ENCODE data around the gene MARF1. TPM values are rescaled to one million over a fixed set of nuclear protein-coding genes. Genes with fewer than 3 reads are reported as not detected.
"Not testable (repeated sequence)": the region's sequence is repeated elsewhere in the genome, so short reads cannot be mapped to it uniquely, and the experiment has no call there.

Gene MARF1
- total RNA-seq, 1 donor from 2014 or later = 15.3 TPM

DNA sequence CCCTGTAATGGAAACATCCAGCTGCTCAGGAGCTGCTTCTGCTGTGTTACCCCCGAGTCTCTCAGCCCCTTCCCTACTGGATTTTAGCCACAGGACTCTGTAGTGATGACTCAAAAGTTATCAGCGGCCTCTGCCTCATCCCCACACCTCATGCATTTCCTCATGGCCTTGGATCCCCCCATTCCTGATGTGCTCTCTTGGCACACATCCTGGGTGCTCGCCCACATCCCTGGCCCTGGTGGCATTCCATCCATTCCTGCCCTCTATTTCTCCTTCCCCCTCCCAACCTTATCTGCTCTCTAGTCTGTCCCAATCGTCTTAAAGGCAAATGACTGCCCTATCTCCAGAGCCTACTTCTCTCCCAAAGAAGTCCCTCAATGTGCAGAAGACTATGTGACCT, 24.6 kb downstream of the MARF1 start:
- no peak for DNase-seq

DNA sequence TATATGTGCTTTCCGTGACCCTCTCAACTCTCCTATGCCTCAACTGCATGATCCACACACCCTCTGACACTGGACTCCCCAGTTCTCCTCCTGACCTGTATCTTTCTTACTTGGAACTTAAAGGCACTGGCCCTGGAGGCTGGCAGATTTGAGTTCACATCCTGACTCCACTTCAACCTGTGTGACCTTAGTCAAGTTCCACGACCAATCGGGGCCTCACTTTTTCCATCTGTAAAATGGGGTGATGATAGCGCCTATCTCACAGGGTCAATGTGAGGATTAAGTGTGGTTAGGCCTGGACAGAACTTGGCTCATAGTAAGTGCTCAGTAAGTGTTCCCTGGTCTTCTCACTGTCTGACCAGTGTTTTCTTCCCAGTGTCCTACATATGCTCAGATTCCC, 25.1 kb downstream of the MARF1 start:
- no peak for DNase-seq

DNA sequence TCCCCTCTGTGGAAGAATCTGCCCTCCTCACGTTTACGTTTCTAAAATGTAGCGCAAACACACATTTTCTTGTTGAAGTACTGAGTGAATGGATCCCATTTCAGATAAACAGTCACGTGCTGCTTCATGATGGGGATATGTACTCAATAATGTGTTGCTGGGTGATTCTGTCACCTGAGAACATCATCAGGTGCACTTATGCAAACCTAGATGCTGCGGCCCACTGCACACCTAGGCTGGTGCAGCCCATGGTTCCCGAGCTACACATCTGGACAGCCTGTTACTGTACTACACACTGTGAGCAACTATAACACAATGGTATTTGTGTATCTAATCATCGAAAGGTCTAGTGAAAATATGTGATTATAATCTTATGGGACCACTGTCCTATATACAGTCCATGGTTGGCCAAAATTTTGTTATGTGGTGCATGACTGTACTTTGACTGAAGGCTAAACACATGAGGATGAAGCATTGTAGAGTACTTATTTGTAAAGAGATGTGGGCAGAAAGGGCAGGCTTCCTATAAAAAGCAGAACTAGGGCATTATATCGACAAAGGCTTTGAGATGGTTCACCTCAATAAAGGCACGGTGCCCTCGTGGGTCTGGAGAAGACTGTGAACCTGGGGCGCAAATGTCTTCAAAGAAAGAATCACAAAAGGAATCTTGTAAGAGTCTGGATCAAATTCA, 26.3 kb downstream of the MARF1 start:
- DNase-seq = no peak

DNA sequence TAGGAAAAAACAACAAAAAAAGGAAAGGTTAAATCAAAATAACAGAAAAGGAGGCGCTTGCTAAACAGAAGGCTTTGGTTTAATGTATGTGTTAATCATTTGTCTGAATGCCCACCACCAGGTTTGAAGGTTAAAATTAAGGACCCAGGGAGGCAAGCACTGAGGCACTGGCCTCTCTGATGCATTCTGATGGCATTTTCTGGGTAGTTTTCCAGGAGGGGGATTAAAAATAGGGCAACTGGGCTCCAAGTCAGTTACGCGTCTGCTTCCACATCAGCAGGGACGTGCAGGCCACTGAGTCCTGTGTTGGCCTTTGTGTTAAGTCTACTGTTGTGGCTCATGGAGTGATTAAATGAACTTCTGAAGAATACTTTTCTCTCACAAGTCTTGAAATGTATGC, 26.9 kb downstream of the MARF1 start:
- no peak for DNase-seq

DNA sequence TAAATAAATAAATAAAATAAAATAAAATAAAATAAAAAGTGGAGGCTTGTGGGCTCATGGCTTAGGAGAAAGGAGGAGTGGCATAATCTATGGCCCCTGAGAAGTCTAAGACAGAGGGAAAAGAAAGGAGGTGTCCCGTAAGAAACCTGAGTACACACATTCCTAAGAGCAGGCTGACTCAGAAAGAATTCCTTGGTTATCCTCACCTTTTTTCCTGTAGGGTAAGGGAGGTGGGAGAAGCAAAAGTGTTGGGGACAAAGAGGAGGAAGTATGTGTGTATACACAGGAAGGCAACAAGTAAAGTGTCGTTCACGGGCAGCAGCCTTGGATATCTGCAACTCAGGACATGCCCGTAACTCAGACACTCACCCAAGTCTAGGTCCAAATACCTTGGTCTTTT, 29.3 kb downstream of the MARF1 start:
- DNase-seq = no peak

DNA sequence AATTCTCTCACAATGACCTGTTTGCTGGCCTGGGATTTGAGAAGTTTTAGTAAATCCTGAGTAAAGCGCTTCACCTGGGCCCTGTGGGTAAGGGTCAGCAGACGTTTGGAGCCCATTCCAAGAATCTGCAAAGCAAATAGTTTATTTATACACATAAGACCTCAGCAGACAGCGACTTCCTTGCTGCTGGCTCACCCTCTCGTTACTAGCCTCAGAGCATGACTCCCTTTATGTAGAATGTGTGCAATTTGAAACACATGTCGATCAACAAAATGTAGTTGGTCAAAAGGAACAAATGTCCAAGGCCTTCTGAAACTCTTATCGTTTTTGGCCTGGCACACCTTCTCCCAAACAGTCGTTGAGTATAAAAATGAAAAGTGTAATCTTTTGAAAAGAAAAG, 31.3 kb downstream of the MARF1 start:
- DNase-seq = no peak

DNA sequence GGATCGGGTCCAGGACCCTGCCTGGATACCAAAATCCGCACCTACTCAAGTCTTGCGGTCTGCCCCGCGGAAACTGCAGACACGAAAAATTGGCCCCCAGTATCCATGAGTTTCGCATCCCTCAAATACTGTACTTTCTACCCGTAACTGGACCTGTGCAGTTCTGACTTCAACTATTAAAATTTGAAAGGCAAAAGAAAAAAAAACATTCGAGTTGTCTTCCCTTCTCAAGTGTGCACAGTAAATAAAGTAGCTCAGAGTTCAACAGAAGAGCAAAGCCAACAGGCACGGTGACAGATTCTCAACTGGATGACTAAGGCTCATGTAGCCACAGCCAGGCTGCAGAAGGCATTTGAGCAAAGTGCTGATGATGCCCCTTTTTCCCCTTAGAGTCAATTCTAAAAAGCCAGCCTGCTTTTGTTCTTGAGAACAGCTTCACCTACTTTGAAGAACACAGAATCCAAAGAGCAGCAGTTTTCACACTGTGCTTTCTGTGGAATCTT, 32.5 kb downstream of the MARF1 start:
- no peak for DNase-seq

DNA sequence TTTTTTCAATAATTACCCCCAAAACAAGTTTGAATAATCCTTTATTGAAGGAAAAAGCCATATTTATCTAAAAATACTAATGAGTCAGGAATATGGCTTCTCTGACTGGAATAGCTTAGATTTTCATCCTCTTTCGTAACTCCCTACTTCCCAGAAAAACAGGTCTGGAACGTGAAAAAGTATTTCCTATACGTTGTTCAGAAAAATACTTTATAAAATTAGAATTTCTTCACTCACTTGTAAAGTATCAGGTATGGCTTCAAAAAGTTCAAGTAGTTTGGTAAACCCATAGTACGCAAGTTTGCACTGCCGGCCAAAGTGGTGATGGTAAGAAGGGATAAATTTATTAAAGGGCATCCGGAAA, 33.7 kb downstream of the MARF1 start:
- no peak for DNase-seq

DNA sequence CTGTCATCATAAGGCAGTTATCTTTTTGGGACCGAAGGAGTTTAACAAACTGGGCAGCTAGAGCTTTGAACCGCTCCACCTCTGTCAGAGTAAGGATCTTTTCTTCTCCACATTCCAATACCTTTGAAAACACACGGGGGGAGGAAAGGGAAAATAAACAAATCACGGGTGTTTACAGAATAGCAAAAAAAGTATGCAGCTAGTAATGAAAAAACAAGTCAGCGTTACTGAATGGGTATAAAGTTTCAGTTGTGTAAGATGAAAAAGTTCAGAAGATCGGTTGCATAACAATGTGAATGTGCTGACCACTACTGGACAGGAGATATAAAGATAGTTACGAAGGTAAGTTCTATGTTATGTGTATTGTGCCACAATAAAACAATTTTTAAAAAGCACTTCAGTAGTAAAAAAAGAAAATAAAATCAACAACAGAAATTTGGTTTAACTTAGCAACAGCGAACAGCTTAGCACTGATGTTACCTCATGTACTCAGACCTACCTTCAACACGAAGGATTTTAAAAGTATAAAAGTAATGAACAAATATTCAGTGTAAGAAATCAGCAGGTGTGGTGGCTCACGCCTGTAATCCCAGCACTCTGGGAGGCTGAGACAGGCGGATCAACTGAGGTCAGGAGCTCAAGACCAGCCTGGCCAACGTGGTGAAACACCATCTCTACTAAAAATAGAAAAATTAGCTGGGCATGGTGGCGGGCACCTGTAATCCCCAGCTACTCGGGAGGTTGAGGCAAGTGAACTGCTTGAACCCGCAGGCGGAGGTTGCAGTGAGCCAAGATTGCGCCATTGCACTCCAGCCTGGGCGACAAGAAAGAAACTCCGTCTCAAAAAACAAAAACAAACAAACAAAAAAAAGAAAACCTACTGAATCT, 34.3 kb downstream of the MARF1 start:
- DNase-seq = no peak

DNA sequence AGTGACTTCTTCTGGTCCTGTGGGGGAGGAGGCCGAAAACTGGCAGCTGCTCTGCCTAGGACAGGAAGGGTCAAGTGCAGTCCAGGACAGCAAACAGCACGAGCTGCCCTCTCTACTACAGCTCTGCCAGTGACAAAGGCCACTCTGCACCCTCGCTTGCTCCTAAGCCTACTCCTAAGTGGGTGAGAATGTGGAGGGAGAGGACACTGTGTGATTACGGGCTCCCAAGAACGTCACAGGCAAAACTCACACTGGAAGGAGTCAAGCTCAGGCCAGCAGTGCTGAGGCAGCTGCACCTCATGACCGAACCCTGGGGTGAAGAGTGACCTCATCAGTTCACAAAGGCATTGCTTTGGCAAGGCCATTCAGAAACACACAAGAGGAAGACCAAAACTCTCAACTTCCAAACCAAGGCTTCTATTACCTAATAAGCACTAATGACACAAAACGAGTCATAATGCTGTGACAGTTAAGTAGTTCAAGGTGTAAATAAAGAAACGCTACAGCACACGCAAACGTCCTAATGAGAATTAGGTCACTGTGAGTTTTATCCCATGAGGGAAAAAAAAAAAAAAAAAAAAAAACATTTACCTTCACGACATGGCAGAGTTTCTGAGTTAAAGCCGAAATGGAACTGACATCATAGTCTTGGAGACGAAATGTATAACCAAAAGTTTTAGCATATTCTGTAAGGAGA, 35.1 kb downstream of the MARF1 start:
- peak; percentile 12 for DNase-seq

DNA sequence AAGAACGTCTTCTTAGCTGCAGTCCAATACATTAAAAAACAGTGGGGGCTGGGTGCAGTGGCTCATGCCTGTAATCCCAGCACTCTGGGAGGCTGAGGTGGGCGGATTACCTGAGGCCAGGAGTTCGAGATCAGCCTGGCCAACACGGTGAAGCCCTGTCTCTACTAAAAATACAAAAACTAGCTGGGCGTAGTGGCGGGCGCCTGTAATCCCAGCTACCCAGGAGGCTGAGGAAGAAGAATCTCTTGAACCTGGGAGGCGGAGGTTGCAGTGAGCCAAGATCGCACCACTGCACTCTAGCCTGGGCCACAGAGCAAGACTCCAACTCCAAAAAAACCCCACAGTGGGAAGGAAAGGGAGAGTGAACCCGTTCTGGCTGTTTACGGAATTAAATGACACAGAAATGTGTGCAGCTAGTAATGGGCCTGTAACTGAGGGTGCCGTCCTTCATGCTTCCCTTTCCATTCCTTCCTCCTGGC, 35.7 kb downstream of the MARF1 start:
- DNase-seq = not testable (repeated sequence)

DNA sequence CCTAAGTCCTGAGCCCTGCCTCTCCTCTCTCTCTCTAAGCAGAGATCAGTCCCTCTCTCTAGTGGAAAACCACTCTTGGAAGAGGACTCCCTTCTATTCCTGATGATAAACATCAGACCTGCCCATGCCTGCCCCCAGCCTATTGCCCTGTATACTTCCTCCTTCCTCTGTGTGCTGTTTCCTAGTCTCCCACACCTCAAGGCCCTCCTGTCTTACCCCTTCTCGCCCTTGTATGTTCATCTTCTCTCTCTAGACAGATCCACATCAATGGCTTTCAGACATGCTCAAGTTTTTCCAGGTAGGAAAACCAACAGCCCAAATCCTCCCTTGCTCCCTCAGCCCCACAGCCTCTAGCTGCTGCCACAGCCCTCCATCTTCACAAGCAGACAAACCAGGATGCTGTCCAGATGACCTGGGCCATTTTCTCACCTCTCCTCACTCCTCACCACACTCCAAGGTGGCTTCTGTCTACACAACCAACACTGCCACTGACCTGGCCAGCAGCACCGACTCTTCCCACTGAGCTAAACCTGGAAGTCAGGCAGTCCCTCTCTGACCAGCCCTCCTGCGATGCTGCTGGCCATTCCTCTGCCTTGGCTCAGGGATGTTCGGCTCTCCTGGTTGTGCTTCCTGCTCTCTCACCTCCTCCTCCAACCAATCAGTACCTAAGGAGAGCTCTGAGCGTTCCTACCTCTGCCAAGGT, 36.3 kb downstream of the MARF1 start:
- DNase-seq = no peak

DNA sequence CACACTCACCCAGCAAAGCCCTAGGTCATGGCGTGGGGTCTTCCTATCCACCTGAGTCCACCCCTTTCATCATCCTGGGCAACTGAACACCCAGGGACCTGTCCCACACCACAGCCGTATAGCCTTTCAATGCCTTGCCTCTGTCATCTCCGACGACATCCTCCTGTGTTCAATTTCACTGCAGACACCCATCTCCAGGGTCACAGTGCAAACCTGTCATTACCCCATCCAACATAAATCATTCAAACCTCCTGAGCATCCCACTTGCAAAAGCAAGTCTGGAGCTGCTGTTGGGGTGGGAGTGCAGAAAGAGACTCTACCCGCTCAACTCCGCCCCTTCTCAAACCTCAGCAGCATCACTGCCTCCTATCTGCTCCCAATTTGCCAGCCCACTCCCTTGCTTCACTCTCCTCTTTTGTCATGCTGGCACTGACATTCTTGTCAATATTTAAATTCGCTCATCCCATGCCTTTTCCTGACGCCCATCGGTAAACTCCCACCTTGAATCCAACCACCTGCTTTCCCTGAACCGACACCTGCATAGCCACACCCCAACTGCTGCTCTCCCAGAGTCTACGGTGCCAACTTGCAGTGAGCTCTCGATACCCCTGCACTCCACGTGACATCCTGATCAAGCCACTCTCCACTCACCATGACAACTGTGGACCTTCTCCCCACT, 37.0 kb downstream of the MARF1 start:
- no peak for DNase-seq

DNA sequence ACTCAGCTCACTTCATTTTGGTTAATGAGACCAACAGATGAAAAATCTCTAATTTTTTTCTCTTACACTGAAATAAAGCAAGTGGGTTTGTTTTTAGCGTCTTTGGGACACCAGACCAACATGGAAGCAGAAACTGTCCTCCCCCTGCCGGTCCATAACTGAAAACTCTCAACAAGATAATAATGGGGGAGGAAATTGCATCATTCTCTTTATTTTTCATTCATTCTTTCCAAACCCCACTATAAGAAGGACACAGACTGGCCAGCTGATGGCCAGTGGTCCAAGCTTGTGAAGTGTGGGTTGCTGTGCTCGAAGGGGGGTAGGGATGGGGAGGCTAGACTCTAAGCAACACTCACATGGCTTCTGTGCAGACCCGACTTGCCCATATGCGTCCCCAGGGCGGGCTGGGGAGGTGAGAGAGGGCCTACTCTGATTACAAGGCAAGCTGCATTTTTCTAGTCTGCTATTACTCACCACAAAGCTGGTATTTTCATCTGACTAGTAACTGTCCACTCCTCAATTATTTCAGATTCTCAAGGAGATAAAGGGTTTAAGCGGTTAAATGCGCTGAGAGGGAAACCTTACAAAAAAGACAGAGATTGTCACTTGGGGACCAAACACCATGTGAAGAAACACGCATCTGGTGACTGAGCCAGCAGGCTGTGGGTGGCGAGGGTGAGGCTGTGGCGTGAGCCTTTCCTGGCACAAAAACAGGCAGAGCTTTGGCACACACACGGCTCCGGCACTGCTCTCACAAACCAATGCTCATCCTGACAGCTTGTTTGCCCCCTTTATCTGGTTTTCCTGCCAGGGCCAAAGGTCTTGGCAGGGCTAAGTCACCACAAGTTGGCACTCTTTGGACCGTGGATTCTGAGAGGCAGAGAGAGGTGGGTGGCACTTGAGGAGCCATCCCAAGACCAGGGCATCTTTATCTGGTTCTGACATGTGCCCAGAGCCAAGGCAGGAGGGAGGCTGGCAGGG, 38.2 kb downstream of the MARF1 start:
- DNase-seq = no peak

DNA sequence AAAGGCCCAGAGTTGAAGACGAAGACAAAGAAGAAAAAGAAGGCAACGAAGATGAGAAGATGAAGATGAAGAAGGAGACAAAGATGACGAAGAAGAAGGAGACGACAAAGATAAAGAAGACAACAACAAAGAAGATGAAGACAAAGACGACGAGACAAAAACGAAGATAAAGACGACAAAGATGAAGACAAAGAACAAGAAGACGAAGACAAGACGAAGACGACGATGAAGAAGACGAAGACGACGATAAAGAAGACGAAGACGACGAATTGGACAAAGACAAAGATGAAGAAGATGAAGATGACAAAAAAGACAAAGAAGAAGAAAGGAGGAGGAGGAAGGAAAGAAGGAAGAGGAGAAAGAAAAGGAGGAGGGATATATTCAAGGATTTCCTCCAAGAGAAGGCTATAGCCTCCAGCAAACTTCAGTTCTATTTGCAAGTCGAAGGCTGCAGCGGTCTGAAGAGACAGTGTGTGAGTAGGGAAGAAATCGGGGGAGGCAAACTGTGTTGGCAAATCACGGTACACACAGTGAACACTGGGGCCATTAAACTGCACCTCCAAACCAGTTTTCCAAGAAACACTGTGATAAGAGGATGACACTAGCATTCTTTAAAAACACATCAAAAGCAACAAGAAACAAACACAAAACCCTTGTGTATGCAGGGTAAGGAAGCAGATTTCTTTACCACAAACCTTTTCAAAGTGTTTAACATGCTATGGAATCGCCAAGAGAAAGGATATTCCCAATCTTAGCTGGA, 40.5 kb downstream of the MARF1 start:
- DNase-seq = no peak

DNA sequence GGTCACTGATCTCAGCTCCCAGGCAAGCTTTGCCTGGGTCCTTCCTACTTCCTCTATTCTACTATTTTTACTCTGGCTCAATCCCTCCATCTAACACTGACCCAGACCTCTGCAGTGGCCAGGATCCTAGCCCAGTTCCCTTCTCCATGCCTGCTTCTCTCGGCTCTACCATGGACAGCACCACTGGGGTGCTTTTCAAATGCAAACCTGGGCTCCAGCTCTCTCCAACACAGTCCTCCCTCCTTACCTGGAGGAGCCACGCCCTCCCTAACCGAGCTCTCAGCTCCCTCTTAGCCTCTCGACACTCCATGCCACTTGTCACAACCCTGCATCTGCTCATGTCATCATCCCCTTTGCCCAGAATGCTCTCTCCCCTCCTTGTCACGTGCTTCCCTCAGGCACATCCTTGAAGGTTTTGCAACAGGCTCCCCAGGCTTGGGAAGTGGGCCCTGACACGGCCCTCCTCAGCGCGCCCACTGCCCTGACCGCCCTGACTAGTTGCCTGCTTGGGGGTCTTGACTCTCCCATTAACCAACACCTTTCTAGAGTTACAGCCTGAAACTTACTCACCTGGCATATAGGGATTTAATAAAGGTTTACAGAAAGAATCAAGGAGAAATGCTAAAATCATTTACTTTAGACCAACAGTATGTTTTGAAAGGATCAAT, 41.6 kb downstream of the MARF1 start:
- no peak for DNase-seq

DNA sequence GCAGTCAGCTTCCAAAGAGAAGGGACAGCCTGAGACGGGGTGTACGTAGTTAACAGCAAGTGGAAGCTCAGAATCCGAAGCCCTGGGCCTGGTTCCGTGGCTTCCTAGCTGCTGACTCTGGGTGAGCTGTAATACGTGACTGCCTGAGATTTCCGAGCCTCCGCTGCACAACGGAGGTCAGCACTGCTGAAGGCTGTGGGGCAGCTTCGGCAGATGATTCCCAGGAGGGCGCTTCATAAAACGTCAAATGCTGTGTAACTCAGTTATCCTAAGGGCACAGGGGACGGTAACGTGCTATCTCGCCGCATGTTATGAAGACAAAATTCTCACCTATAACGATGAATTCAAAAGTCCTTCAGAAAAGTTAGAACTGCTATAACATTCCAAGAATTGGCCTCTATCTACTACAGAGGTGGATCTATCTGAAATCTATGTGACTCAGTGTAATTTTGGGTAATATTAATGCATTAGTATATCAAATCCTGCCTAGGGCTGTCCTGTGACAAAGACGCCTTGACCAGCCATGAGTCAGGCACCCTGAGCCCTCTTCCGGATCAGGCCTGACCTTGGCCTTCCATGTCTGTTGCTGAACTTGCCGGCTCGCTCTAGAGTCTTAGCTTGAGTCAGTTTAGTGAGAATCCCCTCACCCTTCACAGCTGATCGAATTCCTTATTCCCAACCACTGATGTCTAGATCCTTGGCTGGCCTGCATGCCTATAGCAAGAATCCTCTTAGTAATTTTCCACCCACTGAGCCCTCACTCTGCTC, 43.5 kb downstream of the MARF1 start:
- no peak for DNase-seq

DNA sequence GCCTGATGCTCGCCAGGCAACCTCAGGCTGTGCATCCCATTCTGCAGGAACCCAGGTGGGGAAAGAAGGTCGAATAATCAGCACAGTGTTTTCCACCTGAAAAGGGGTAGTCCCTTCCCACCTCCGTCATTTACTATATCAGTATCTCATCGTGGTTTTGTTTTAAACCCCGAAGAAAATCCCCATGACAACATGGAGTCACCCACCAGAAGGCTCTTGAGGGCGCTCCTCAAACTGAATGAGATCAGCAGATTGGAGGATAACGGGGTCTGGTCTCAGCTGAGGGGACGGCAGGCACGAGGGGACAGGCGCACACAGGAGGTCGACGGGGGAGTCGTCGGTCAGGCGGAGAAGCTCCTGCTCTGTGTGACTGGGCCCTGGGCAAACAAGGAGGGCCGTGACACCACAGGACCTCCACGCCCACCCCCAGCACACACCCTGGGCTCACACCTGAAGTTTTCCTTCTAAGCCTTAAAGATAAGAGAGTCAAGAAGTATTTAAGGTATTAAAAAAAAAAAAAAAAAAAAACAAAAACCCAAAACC, 44.2 kb downstream of the MARF1 start:
- DNase-seq = no peak

Measured in dermis blood vessel endothelial cell (primary cell).